WTC11 (cell line): ENCODE measurements around the gene HLX.

Source experiments
- ATF2 ChIP-seq: sonication (generic); formaldehyde crosslinking; IDR thresholded peaks from 2 replicates; pipeline ENCODE4 v1.8.1; 2022; ENCODE audit warnings: low read depth, missing genetic modification reagents, borderline replicate concordance
- CTCF ChIP-seq: fragments of 200-600 bp; IDR thresholded peaks from 2 replicates; pipeline ENCODE4 v1.8.0; 2022; ENCODE audit warnings: antibody characterized with exemption
- ELF4 ChIP-seq: sonication (generic); formaldehyde crosslinking; IDR thresholded peaks from 2 replicates; pipeline ENCODE4 v1.8.1; 2022; ENCODE audit warnings: low read depth, mild to moderate bottlenecking, moderate library complexity, missing genetic modification reagents
- ESRRA ChIP-seq: sonication (generic); formaldehyde crosslinking; IDR thresholded peaks from 2 replicates; pipeline ENCODE4 v1.8.1; 2022; ENCODE audit warnings: mild to moderate bottlenecking, missing genetic modification reagents, borderline replicate concordance
- FOXK1 ChIP-seq: sonication (generic); formaldehyde crosslinking; IDR thresholded peaks from 2 replicates; pipeline ENCODE4 v1.8.0; 2022; ENCODE audit warnings: mild to moderate bottlenecking, moderate library complexity, missing genetic modification reagents
- JUN ChIP-seq: sonication (generic); formaldehyde crosslinking; IDR thresholded peaks from 2 replicates; pipeline ENCODE4 v1.8.0; 2023; ENCODE audit warnings: mild to moderate bottlenecking, missing genetic modification reagents
- MAX ChIP-seq: sonication (generic); formaldehyde crosslinking; IDR thresholded peaks from 2 replicates; pipeline ENCODE4 v1.8.0; 2022; ENCODE audit warnings: mild to moderate bottlenecking, missing genetic modification reagents
- NR3C1 ChIP-seq: sonication (generic); formaldehyde crosslinking; conservative IDR thresholded peaks from 2 replicates; pipeline ENCODE4 v1.8.1; 2023; ENCODE audit warnings: low read depth, mild to moderate bottlenecking, missing genetic modification reagents
- SMAD3 ChIP-seq: sonication (generic); formaldehyde crosslinking; IDR thresholded peaks from 2 replicates; pipeline ENCODE4 v1.8.0; 2022; ENCODE audit warnings: missing genetic modification reagents, mild to moderate bottlenecking, borderline replicate concordance
- ZNF317 ChIP-seq: sonication (generic); formaldehyde crosslinking; IDR thresholded peaks from 2 replicates; pipeline ENCODE4 v1.8.1; 2023; ENCODE audit warnings: low read depth, mild to moderate bottlenecking, moderate library complexity, missing genetic modification reagents, borderline replicate concordance
- TF ChIP-seq, protein P1 (sequence below): sonication (generic); formaldehyde crosslinking; IDR thresholded peaks from 2 replicates; pipeline ENCODE4 v1.8.1; 2023; ENCODE audit warnings: mild to moderate bottlenecking, missing genetic modification reagents, moderate library complexity
- TF ChIP-seq, protein P2 (sequence below): sonication (generic); formaldehyde crosslinking; IDR thresholded peaks from 2 replicates; pipeline ENCODE4 v1.8.1; 2022; ENCODE audit warnings: missing genetic modification reagents, borderline replicate concordance
- TF ChIP-seq, protein P3 (sequence below): sonication (generic); formaldehyde crosslinking; conservative IDR thresholded peaks from 2 replicates; pipeline ENCODE4 v1.8.1; 2022; ENCODE audit warnings: mild to moderate bottlenecking, missing genetic modification reagents
- TF ChIP-seq, protein P4 (sequence below): sonication (generic); formaldehyde crosslinking; IDR thresholded peaks from 2 replicates; pipeline ENCODE4 v1.8.1; 2022; ENCODE audit warnings: mild to moderate bottlenecking, moderate library complexity, missing genetic modification reagents

DNA sequence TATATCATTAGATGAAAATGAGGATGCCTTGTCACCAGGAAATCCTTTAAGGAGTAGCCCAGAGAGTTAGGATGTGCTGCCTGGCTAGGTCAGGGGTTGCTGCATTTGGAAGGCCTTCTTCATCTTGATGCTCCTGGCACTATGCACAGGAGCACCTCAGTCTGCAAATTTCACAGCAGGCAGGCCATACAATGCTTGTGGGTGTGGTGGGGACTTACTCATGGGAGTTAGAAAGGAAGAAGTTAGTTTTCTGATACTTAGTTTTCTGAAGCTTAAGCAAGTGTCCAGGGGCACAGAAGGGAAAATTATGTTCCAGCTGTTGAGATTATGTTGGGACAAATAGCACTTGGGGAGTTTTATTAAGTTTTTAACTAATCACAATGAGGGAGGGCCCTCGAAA lies 11.4 kb downstream of the HLX start:
- TF ChIP-seq CTCF (no peak), ELF4 (CRISPR knock-in tag) (no peak), MAX (CRISPR knock-in tag) (no peak), ESRRA (no peak), ATF2 (CRISPR knock-in tag) (no peak), ZNF317 (CRISPR knock-in tag) (no peak), JUN (CRISPR knock-in tag) (no peak), FOXK1 (CRISPR knock-in tag) (no peak), SMAD3 (no peak), NR3C1 (no peak)
- TF ChIP-seq, protein P1, sequence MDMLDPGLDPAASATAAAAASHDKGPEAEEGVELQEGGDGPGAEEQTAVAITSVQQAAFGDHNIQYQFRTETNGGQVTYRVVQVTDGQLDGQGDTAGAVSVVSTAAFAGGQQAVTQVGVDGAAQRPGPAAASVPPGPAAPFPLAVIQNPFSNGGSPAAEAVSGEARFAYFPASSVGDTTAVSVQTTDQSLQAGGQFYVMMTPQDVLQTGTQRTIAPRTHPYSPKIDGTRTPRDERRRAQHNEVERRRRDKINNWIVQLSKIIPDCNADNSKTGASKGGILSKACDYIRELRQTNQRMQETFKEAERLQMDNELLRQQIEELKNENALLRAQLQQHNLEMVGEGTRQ (CRISPR knock-in tag) = no peak
- TF ChIP-seq, protein P2, sequence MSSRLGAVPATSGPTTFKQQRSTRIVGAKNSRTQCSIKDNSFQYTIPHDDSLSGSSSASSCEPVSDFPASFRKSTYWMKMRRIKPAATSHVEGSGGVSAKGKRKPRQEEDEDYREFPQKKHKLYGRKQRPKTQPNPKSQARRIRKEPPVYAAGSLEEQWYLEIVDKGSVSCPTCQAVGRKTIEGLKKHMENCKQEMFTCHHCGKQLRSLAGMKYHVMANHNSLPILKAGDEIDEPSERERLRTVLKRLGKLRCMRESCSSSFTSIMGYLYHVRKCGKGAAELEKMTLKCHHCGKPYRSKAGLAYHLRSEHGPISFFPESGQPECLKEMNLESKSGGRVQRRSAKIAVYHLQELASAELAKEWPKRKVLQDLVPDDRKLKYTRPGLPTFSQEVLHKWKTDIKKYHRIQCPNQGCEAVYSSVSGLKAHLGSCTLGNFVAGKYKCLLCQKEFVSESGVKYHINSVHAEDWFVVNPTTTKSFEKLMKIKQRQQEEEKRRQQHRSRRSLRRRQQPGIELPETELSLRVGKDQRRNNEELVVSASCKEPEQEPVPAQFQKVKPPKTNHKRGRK (CRISPR knock-in tag) = no peak
- TF ChIP-seq, protein P3, sequence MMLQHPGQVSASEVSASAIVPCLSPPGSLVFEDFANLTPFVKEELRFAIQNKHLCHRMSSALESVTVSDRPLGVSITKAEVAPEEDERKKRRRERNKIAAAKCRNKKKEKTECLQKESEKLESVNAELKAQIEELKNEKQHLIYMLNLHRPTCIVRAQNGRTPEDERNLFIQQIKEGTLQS (CRISPR knock-in tag) = no peak
- TF ChIP-seq, protein P4, sequence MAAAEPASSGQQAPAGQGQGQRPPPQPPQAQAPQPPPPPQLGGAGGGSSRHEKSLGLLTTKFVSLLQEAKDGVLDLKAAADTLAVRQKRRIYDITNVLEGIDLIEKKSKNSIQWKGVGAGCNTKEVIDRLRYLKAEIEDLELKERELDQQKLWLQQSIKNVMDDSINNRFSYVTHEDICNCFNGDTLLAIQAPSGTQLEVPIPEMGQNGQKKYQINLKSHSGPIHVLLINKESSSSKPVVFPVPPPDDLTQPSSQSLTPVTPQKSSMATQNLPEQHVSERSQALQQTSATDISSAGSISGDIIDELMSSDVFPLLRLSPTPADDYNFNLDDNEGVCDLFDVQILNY = no peak
